ENCODE measurements around the gene SEC62. TPM values are rescaled to one million over a fixed set of nuclear protein-coding genes. Genes with fewer than 3 reads are reported as not detected.

Gene SEC62
- total RNA-seq, 2 donors from 2014 or later: 48.7 to 64.4 TPM

DNA sequence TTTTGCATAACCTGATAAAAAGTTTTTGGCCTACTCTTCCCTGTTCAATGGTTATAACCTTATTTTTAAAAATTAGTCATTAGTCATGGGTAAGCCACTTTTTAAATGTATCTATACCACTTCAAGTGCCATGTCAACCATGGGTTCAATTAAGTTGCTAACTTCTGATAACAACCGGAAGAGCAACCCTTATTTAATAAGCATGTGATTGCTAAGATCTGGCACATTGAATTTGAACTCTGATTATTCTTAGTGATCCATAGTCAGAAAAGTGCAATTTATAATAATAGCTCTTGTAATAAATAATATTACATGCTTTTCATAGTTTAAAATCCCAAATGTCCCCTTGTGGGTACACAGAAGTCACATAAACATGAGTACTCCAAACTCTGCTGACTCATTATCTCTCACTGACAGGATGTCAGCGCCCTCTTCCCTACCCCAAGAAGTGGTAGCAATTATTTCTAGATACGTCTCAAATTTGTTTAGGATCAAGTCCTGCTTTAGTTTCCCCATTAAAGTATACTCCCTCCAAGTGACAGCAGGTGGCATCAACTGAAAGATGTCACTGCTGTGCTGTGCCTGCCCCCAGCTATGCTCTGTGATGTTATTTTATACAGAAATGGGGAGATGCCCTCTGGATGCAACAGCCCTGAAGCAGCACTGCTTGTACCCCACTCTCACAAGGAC lies 36.6 kb upstream of the SEC62 start:
- H3K9me3 Mint-ChIP-seq: no peaks in the 10 kb centered on the region
- H3K4me3 Mint-ChIP-seq: no peak overlapping the region
- no peak for DNase-seq
- H3K36me3 Mint-ChIP-seq (ENCODE audit: low read depth): no peaks in the 10 kb centered on the region
- Histone ChIP-seq H3K27me3 (ENCODE audit: control insufficient read depth, insufficient read depth, low read length, poor library complexity, severe bottlenecking) (no peaks in the 10 kb centered on the region), H3K4me3 (ENCODE audit: low read length) (no peak overlapping the region), H3K9ac (ENCODE audit: extremely low read depth, low read length, poor library complexity, severe bottlenecking) (no peak overlapping the region), H3K9me3 (ENCODE audit: control insufficient read depth, low read length) (no peaks in the 10 kb centered on the region), H3K36me3 (ENCODE audit: control insufficient read depth, insufficient read depth, low read length) (no peaks in the 10 kb centered on the region), H3K27ac (ENCODE audit: low read depth, low read length) (no peak overlapping the region), H3K4me1 (ENCODE audit: control insufficient read depth, insufficient read depth, low read length) (no peaks in the 10 kb centered on the region)
- 75 to 89% methylated on average over 2 to 3 of the region's 3 CpGs for WGBS, 2 experiments (ENCODE audit: insufficient coverage in 1 of 2, insufficient read length in 1 of 2)
- H3K27ac Mint-ChIP-seq: no peak overlapping the region
- H3K27me3 Mint-ChIP-seq (ENCODE audit: insufficient read depth): no peaks in the 10 kb centered on the region
- H3K4me1 Mint-ChIP-seq: peaks cover 5% of the 10 kb centered on the region
- TF ChIP-seq, protein P1, sequence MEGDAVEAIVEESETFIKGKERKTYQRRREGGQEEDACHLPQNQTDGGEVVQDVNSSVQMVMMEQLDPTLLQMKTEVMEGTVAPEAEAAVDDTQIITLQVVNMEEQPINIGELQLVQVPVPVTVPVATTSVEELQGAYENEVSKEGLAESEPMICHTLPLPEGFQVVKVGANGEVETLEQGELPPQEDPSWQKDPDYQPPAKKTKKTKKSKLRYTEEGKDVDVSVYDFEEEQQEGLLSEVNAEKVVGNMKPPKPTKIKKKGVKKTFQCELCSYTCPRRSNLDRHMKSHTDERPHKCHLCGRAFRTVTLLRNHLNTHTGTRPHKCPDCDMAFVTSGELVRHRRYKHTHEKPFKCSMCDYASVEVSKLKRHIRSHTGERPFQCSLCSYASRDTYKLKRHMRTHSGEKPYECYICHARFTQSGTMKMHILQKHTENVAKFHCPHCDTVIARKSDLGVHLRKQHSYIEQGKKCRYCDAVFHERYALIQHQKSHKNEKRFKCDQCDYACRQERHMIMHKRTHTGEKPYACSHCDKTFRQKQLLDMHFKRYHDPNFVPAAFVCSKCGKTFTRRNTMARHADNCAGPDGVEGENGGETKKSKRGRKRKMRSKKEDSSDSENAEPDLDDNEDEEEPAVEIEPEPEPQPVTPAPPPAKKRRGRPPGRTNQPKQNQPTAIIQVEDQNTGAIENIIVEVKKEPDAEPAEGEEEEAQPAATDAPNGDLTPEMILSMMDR (conservative IDR thresholded peaks at IDR 0.05): no peak

DNA sequence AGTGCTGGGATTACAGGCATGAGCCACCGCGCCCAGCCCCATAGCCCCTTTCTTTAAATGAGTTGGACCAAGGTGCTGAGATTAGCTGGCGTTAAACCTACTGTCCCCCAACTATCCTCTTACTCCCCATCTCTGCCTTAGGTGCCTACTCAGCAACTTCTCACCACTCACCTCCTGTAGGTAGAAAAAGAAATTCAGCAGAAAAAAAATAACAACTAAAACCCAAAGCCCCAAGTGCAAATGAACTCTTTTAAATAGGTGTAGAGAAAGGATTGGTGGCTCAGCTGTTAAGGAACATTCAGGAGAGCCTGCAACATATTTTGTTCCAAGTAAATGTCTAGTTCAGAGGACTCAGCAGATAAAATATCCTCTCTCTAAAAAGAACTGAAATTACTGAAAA lies 35.8 kb upstream of the SEC62 start:
- H3K4me1 ChIP-seq (ENCODE audit: control insufficient read depth, insufficient read depth, low read length): no peaks in the 10 kb centered on the region
- Mint-ChIP-seq H3K27ac (no peak overlapping the region), H3K4me3 (no peak overlapping the region), H3K36me3 (ENCODE audit: low read depth) (no peaks in the 10 kb centered on the region), H3K27me3 (ENCODE audit: insufficient read depth) (no peaks in the 10 kb centered on the region), H3K9me3 (no peaks in the 10 kb centered on the region), H3K4me1 (peaks cover 5% of the 10 kb centered on the region)
- H3K27me3 ChIP-seq (ENCODE audit: control insufficient read depth, insufficient read depth, low read length, poor library complexity, severe bottlenecking): no peaks in the 10 kb centered on the region
- no peak overlapping the region for H3K27ac ChIP-seq (ENCODE audit: low read depth, low read length)
- no peaks in the 10 kb centered on the region for H3K36me3 ChIP-seq (ENCODE audit: control insufficient read depth, insufficient read depth, low read length)
- H3K9me3 ChIP-seq (ENCODE audit: control insufficient read depth, low read length): no peaks in the 10 kb centered on the region
- no peak for DNase-seq
- H3K9ac ChIP-seq (ENCODE audit: extremely low read depth, low read length, poor library complexity, severe bottlenecking): no peak overlapping the region
- 95 to 100% methylated on average over 2 to 3 of the region's 3 CpGs for WGBS, 2 experiments (ENCODE audit: insufficient coverage in 1 of 2, insufficient read length in 1 of 2)
- H3K4me3 ChIP-seq (ENCODE audit: low read length): no peak overlapping the region
- TF ChIP-seq, protein P1 (conservative IDR thresholded peaks at IDR 0.05): no peak

DNA sequence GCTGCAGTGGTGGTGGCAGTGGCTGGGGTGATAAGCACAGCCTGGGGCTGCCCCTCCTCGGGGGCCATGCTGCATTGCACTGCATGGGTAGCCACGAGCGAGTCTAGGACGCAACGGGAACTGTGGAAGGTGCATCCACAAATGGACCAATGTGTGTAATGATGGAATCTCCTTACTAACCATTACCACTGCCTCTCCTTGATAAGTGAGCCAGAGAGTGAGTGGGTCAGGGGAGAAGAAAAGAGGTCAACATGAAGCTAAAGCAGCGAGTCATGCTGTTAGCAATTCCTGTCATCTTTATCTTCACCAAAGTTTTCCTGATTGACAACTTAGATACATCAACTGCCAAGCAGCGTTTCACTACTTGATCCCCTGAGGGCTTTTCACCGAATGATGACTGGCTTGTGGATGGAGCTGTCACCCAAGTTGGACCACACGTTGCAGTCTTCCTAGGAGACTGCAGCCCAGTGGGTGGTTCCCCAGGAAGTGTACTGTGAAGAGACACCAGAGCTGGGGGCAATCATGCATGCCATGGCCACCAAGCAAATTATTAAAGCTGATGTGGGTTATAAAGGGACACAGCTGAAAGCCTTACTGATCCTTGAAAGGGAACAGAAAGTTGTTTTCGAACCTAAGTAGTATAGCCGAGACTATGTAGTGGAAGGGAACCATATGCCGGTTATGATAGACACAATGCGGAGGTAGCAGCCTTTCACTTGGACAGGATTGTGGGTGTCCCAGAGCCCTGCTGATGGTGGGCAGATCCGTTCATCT lies 34.7 kb upstream of the SEC62 start:
- Histone ChIP-seq H3K27ac (ENCODE audit: low read depth, low read length) (no peak overlapping the region), H3K9ac (ENCODE audit: extremely low read depth, low read length, poor library complexity, severe bottlenecking) (no peak overlapping the region), H3K27me3 (ENCODE audit: control insufficient read depth, insufficient read depth, low read length, poor library complexity, severe bottlenecking) (no peaks in the 10 kb centered on the region), H3K9me3 (ENCODE audit: control insufficient read depth, low read length) (no peaks in the 10 kb centered on the region), H3K4me1 (ENCODE audit: control insufficient read depth, insufficient read depth, low read length) (no peaks in the 10 kb centered on the region), H3K4me3 (ENCODE audit: low read length) (no peak overlapping the region), H3K36me3 (ENCODE audit: control insufficient read depth, insufficient read depth, low read length) (no peaks in the 10 kb centered on the region)
- no peak for DNase-seq
- H3K9me3 Mint-ChIP-seq: no peaks in the 10 kb centered on the region
- TF ChIP-seq, protein P1 (conservative IDR thresholded peaks at IDR 0.05): no peak
- H3K36me3 Mint-ChIP-seq (ENCODE audit: low read depth): no peaks in the 10 kb centered on the region
- WGBS, 2 experiments (ENCODE audit: insufficient coverage in 1 of 2, insufficient read length in 1 of 2): 93 to 94% methylated on average over 9 to 14 of the region's 14 CpGs
- H3K27me3 Mint-ChIP-seq (ENCODE audit: insufficient read depth): no peaks in the 10 kb centered on the region
- no peak overlapping the region for H3K4me3 Mint-ChIP-seq
- H3K27ac Mint-ChIP-seq: no peak overlapping the region
- H3K4me1 Mint-ChIP-seq: no peaks in the 10 kb centered on the region

Measured in endodermal cell (in vitro differentiated cells).